ENCODE results near the gene TMEM115.

Gene TMEM115

GRCh38 chr3:50326182-50326541 is 33.2 kb downstream of the TMEM115 start:
- peaks cover 67 to 70% of the 10 kb centered on the region in 2 experiments for H3K4me1 ChIP-seq (ENCODE audit: control insufficient read depth in 1 of 2, insufficient read depth in 1 of 2, low read depth in 1 of 2, low read length in 1 of 2)
- no peaks in the 10 kb centered on the region for H3K27me3 ChIP-seq
- peak overlapping the region; percentile 95 for H3K27ac ChIP-seq
- H3K36me3 ChIP-seq = peaks cover 27% of the 10 kb centered on the region
- H3K9me3 ChIP-seq = no peaks in the 10 kb centered on the region
- no peak overlapping the region for H3K4me3 ChIP-seq (ENCODE audit: low read depth in 1 of 2, low read length in 1 of 2)
- TF ChIP-seq CTCF (IDR thresholded peaks at IDR 0.05) = no peak

- Histone ChIP-seq H3K27me3 (no peaks in the 10 kb centered on the region), H3K27ac (peak overlapping the region; percentile 95), H3K9me3 (no peaks in the 10 kb centered on the region), H3K4me1 (ENCODE audit: control insufficient read depth in 1 of 2, insufficient read depth in 1 of 2, low read depth in 1 of 2, low read length in 1 of 2) (peaks cover 69 to 75% of the 10 kb centered on the region in 2 experiments), H3K4me3 (ENCODE audit: low read depth in 1 of 2, low read length in 1 of 2) (no peak overlapping the region), H3K36me3 (peaks cover 22% of the 10 kb centered on the region)
- no peak for TF ChIP-seq CTCF (IDR thresholded peaks at IDR 0.05)
Observed at GRCh38 chr3:50325497-50326181, 33.7 kb downstream of the TMEM115 start.

GRCh38 chr3:50325113-50325480 is 34.2 kb downstream of the TMEM115 start:
- no peak for TF ChIP-seq CTCF (IDR thresholded peaks at IDR 0.05)
- Histone ChIP-seq H3K27me3 (no peaks in the 10 kb centered on the region), H3K9me3 (no peaks in the 10 kb centered on the region), H3K4me3 (ENCODE audit: low read depth in 1 of 2, low read length in 1 of 2) (no peak overlapping the region), H3K4me1 (ENCODE audit: control insufficient read depth in 1 of 2, insufficient read depth in 1 of 2, low read depth in 1 of 2, low read length in 1 of 2) (peaks cover 75 to 80% of the 10 kb centered on the region in 2 experiments), H3K36me3 (peaks cover 17% of the 10 kb centered on the region), H3K27ac (peak overlapping the region; percentile 95)

- Histone ChIP-seq H3K27me3 (no peaks in the 10 kb centered on the region), H3K9me3 (no peaks in the 10 kb centered on the region), H3K36me3 (peaks cover 11% of the 10 kb centered on the region), H3K4me1 (ENCODE audit: control insufficient read depth in 1 of 2, insufficient read depth in 1 of 2, low read depth in 1 of 2, low read length in 1 of 2) (peaks cover 80 to 86% of the 10 kb centered on the region in 2 experiments), H3K4me3 (ENCODE audit: low read depth in 1 of 2, low read length in 1 of 2) (no peak overlapping the region), H3K27ac (peak overlapping the region; percentile 95)
- TF ChIP-seq CTCF (IDR thresholded peaks at IDR 0.05) = peak; percentile 82
Observed at GRCh38 chr3:50324351-50325112, 34.8 kb downstream of the TMEM115 start.

GRCh38 chr3:50323614-50324199 is 35.6 kb downstream of the TMEM115 start:
- TF ChIP-seq CTCF (IDR thresholded peaks at IDR 0.05) = no peak
- H3K9me3 ChIP-seq = no peaks in the 10 kb centered on the region
- H3K4me3 ChIP-seq (ENCODE audit: low read depth in 1 of 2, low read length in 1 of 2) = peak overlapping the region; percentile 72 to 77
- peaks cover 89 to 94% of the 10 kb centered on the region in 2 experiments for H3K4me1 ChIP-seq (ENCODE audit: control insufficient read depth in 1 of 2, insufficient read depth in 1 of 2, low read depth in 1 of 2, low read length in 1 of 2)
- H3K27ac ChIP-seq = peak overlapping the region; percentile 95
- no peaks in the 10 kb centered on the region for H3K27me3 ChIP-seq
- peaks cover 6% of the 10 kb centered on the region for H3K36me3 ChIP-seq

Measured in neutrophil (primary cell).